HepG2 (cell line): ENCODE results near the gene ATRIP. TPM values are rescaled to one million over a fixed set of nuclear protein-coding genes. Genes with fewer than 3 reads are reported as not detected.

Experiments
- ERF ChIP-seq: IDR thresholded peaks from 2 replicates; pipeline ENCODE4 v1.6.1; 2018; ENCODE audit warnings: missing biosample characterization, missing genetic modification reagents
- GABPB1 ChIP-seq: IDR thresholded peaks from 2 replicates; pipeline ENCODE4 v1.6.1; 2016; ENCODE audit warnings: mild to moderate bottlenecking, missing genetic modification reagents, moderate library complexity, missing compliant biosample characterization
- HDAC1 ChIP-seq: sonication (generic); formaldehyde crosslinking; IDR thresholded peaks from 2 replicates; pipeline ENCODE4 v1.5.1; 2020; ENCODE audit warnings: mild to moderate bottlenecking, missing genetic modification reagents
- KDM4B ChIP-seq: sonication (generic); formaldehyde crosslinking; IDR thresholded peaks from 2 replicates; pipeline ENCODE4 v1.4.0; 2020; ENCODE audit warnings: missing genetic modification reagents
- PAXIP1 ChIP-seq: sonication (generic); formaldehyde crosslinking; conservative IDR thresholded peaks from 2 replicates; pipeline ENCODE4 v1.4.0; 2020; ENCODE audit warnings: mild to moderate bottlenecking, missing genetic modification reagents, moderate library complexity
- RARA ChIP-seq: IDR thresholded peaks from 2 replicates; pipeline ENCODE4 v1.6.1; 2016; ENCODE audit warnings: missing genetic modification reagents, missing compliant biosample characterization
- TBP ChIP-seq: sonication (generic); formaldehyde crosslinking; IDR thresholded peaks from 2 replicates; pipeline ENCODE4 v1.5.0; 2020; ENCODE audit warnings: missing genetic modification reagents
- TEF ChIP-seq: sonication (generic); formaldehyde crosslinking; IDR thresholded peaks from 2 replicates; pipeline ENCODE4 v1.5.0; 2020; ENCODE audit warnings: missing genetic modification reagents
- TMF1 ChIP-seq: sonication (generic); formaldehyde crosslinking; IDR thresholded peaks from 2 replicates; pipeline ENCODE4 v1.8.1; 2022; ENCODE audit warnings: low read depth, missing genetic modification reagents
- ZBTB20 ChIP-seq: sonication (generic); formaldehyde crosslinking; IDR thresholded peaks from 2 replicates; pipeline ENCODE4 v1.8.1; 2023; ENCODE audit warnings: missing genetic modification reagents, low read depth, mild to moderate bottlenecking, borderline replicate concordance
- ZBTB39 ChIP-seq: sonication (generic); formaldehyde crosslinking; IDR thresholded peaks from 2 replicates; pipeline ENCODE4 v1.5.0; 2020; ENCODE audit warnings: missing genetic modification reagents
- ZFP36L2 ChIP-seq: sonication (generic); formaldehyde crosslinking; IDR thresholded peaks from 2 replicates; pipeline ENCODE4 v1.4.0; 2020; ENCODE audit warnings: missing genetic modification reagents
- ZNF205 ChIP-seq: IDR thresholded peaks from 2 replicates; pipeline ENCODE4 v1.6.1; 2018; ENCODE audit warnings: missing biosample characterization, missing genetic modification reagents
- ZNF264 ChIP-seq: sonication (generic); formaldehyde crosslinking; IDR thresholded peaks from 2 replicates; pipeline ENCODE4 v1.4.0; 2020; ENCODE audit warnings: missing genetic modification reagents
- ZNF3 ChIP-seq: IDR thresholded peaks from 2 replicates; pipeline ENCODE4 v1.7.0; 2017; ENCODE audit warnings: inconsistent platforms
- ZNF335 ChIP-seq: sonication (generic); formaldehyde crosslinking; IDR thresholded peaks from 2 replicates; pipeline ENCODE4 v1.4.0; 2020; ENCODE audit warnings: missing genetic modification reagents
- ZNF451 ChIP-seq: sonication (generic); formaldehyde crosslinking; IDR thresholded peaks from 2 replicates; pipeline ENCODE4 v1.5.0; 2020; ENCODE audit warnings: mild to moderate bottlenecking, missing genetic modification reagents
- ZNF510 ChIP-seq: sonication (generic); formaldehyde crosslinking; IDR thresholded peaks from 2 replicates; pipeline ENCODE4 v1.4.0; 2020; ENCODE audit warnings: low read depth, mild to moderate bottlenecking, missing genetic modification reagents
- ZNF572 ChIP-seq: sonication (generic); formaldehyde crosslinking; IDR thresholded peaks from 2 replicates; pipeline ENCODE4 v1.5.1; 2020; ENCODE audit warnings: mild to moderate bottlenecking, missing genetic modification reagents
- ZSCAN25 ChIP-seq: sonication (generic); formaldehyde crosslinking; IDR thresholded peaks from 2 replicates; pipeline ENCODE4 v1.8.0; 2022; ENCODE audit warnings: mild to moderate bottlenecking, missing genetic modification reagents
- ZSCAN9 ChIP-seq: IDR thresholded peaks from 2 replicates; pipeline ENCODE4 v1.6.1; 2016; ENCODE audit warnings: borderline replicate concordance
- polyA plus RNA-seq, 8 experiments: library from polyadenylated mRNA; depleted of rRNA in 3 of 8; stranded (reverse) in 7 of 8; unstranded in 1 of 8; fragments of >200 nt; fragmentation: Illumina TruSeq in 4 of 8; extraction: Trizol in 4 of 8; gene quantifications; 2 replicates each; pipeline versions ENCODE4 v1.2.1 to v1.2.3, GENCODE V29; 2011 to 2016; ENCODE audit warnings: low read depth in 4 of 8, missing spikeins in 1 of 8, mixed read lengths in 1 of 8; ENCODE audit not compliant: insufficient read depth in 1 of 8
- total RNA-seq, 5 experiments: library from RNA; depleted of rRNA; stranded (reverse); fragments of >200 nt; fragmentation: Illumina TruSeq; extraction: Trizol; gene quantifications; 2 replicates each; pipeline ENCODE4 v1.2.3, GENCODE V29; 2016; ENCODE audit warnings: low read depth in 1 of 5
- TF ChIP-seq, protein P1 (sequence below): sonication (generic); formaldehyde crosslinking; IDR thresholded peaks from 2 replicates; pipeline ENCODE4 v1.5.1; 2020; ENCODE audit warnings: mild to moderate bottlenecking, missing genetic modification reagents

ATRIP gene
- total and polyA plus RNA-seq, 2 of the 13 experiments (the other 11 are each of a cell fraction or from before 2014, with no cell fraction given): 5.1 to 12.5 TPM

DNA sequence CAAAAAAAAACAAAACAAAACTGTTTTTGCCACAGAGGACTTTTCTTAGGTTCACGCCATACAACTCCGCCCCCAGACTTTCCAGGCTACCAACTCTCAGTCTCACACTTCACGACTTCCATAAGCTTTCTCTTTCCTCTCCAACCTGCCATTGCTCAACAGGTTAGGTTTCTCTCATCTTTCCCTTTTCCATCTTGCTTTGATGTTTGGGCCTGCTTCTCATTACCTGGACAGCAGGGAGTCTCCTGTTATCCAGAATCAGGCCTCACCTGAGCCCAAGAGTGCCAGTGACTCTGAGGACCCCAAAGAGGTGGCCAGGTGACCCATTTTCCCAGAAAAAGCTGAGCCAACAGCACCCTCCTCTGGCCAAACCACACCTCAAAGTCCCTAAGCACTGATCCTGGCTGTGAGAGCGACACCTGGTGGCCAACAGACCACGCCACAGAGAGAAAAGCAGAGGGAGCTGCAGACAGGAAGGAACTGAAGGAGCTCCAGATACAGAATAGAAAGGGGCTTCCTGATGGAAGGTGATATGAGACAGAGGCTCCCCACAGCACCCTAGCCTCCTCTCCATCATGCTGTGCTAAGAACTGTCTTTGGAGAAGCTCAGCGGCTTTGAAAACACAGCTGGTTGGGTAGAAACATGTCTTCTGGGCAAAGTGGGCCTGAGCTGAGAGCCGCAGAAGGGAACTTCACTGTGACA is 10.6 kb upstream of the ATRIP start (continued):
- TF ChIP-seq TMF1 (CRISPR knock-in tag) (no peak), ZSCAN9 (CRISPR knock-in tag) (no peak), GABPB1 (CRISPR knock-in tag) (peak; percentile 43; the same call in 1 of the 2 replicates), ZNF264 (CRISPR knock-in tag) (no peak), ZBTB39 (no peak), TEF (CRISPR knock-in tag) (no peak), ZNF335 (CRISPR knock-in tag) (peak; percentile 95), ZNF510 (CRISPR knock-in tag) (no peak), ZFP36L2 (CRISPR knock-in tag) (0 out of 2 replicates have a peak, but pooled peaks have one; percentile 65), KDM4B (CRISPR knock-in tag) (peak; percentile 54; the same call in 1 of the 2 replicates), ZNF3 (CRISPR knock-in tag) (no peak), PAXIP1 (CRISPR knock-in tag) (peak; percentile 31; the same call in 1 of the 2 replicates), ZNF205 (CRISPR knock-in tag) (peak; percentile 57; the same call in 1 of the 2 replicates), HDAC1 (no peak), ZNF572 (CRISPR knock-in tag) (peak; percentile 57; the same call in 1 of the 2 replicates), ZSCAN25 (0 out of 2 replicates have a peak, but pooled peaks have one; percentile 25), ZBTB20 (CRISPR knock-in tag) (0 out of 2 replicates have a peak, but pooled peaks have one; percentile 27), RARA (CRISPR knock-in tag) (0 out of 2 replicates have a peak, but pooled peaks have one; percentile 23), ERF (peak; percentile 60; the same call in 1 of the 2 replicates), TBP (no peak), ZNF451 (no peak)
- TF ChIP-seq, protein P1, sequence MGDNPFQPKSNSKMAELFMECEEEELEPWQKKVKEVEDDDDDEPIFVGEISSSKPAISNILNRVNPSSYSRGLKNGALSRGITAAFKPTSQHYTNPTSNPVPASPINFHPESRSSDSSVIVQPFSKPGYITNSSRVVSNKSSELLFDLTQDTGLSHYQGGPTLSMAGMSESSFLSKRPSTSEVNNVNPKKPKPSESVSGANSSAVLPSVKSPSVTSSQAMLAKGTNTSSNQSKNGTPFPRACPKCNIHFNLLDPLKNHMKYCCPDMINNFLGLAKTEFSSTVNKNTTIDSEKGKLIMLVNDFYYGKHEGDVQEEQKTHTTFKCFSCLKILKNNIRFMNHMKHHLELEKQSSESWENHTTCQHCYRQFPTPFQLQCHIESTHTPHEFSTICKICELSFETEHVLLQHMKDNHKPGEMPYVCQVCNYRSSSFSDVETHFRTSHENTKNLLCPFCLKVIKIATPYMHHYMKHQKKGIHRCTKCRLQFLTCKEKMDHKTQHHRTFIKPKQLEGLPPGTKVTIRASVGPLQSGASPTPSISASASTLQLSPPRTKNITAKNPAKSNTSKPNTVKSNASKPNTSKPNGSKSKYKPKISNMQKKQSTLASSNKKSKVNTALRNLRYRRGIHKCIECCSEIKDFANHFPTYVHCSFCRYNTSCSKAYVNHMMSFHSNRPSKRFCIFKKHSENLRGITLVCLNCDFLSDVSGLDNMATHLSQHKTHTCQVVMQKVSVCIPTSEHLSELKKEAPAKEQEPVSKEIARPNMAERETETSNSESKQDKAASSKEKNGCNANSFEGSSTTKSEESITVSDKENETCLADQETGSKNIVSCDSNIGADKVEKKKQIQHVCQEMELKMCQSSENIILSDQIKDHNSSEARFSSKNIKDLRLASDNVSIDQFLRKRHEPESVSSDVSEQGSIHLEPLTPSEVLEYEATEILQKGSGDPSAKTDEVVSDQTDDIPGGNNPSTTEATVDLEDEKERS: 0 out of 2 replicates have a peak, but pooled peaks have one; percentile 39
